ENCODE measurements around the gene PAX6. TPM values are rescaled to one million over a fixed set of nuclear protein-coding genes. Genes with fewer than 3 reads are reported as not detected.

The PAX6 gene
- total and polyA plus RNA-seq, 9 of the 15 experiments (the other 6 are each of a cell fraction or from before 2014, with no cell fraction given) = 1.5 to 10.9 (median 5.3) TPM

- no peak for ATAC-seq
- in situ Hi-C loops (cut with MboI) (no loop called here), intact Hi-C loops (cut with micrococcal nuclease) (no loop called here)
- ChIA-PET CTCF (ENCODE audit: low intra/inter-chr PET ratio) (no interaction called here), POLR2A (interaction anchor here (0.6 kb wide), 1 partner anchor 49 kb away, joined by 4 read pairs; no protein-coding TSS in a partner anchor)
- TF ChIP-seq ZNF24 (IDR thresholded peaks at IDR 0.05) = no peak
- TF ChIP-seq MEF2D (tag; conservative IDR thresholded peaks at IDR 0.05; ENCODE audit: low read depth) = no peak
- TF ChIP-seq GTF2E2 (tag; IDR thresholded peaks at IDR 0.05) = no peak
- TF ChIP-seq CCAR2 (IDR thresholded peaks at IDR 0.05; ENCODE audit: low read depth, low read length) = no peak
- no peak for TF ChIP-seq ZEB2 (IDR thresholded peaks at IDR 0.05)
- no peak overlapping the region for H3K4me2 ChIP-seq (ENCODE audit: insufficient read depth, low read length)
- no peaks in the 10 kb centered on the region for H3K9me1 ChIP-seq (ENCODE audit: control insufficient read depth, insufficient read depth, low read length)
- FAIRE-seq = no peak
- no peak overlapping the region for H2AFZ ChIP-seq (ENCODE audit: low read depth, low read length)
- DNase-seq (ENCODE audit: extremely low read depth in 1 of 4, low spot score in 3 of 4) = no peak
- no peaks in the 10 kb centered on the region for H3K4me1 ChIP-seq (replicated peaks in 1 of 2; ENCODE audit: control insufficient read depth in 2 of 2, insufficient read depth in 2 of 2, low read length in 2 of 2)
- no peaks in the 10 kb centered on the region for H3K79me2 ChIP-seq (ENCODE audit: control insufficient read depth, insufficient read depth, low read length)
- no peaks in the 10 kb centered on the region for H4K20me1 ChIP-seq (replicated peaks; ENCODE audit: control insufficient read depth, insufficient read depth, low read length)
- no peaks in the 10 kb centered on the region for H3K36me3 ChIP-seq (ENCODE audit: control insufficient read depth, insufficient read depth, low read length)
- H3K4me3 ChIP-seq = no peak overlapping the region
- no peak overlapping the region for H3K27ac ChIP-seq (ENCODE audit: extremely low read depth, low read depth, low read length)
- BruUV-seq (replicated peaks) = no TSS peak
- no peaks in the 10 kb centered on the region for H3K9me3 ChIP-seq (replicated peaks; ENCODE audit: control insufficient read depth, insufficient read depth, low read depth, low read length)
- H3K27me3 ChIP-seq (ENCODE audit: control insufficient read depth in 2 of 2, insufficient read depth in 2 of 2, low read length in 2 of 2) = no peaks in the 10 kb centered on the region
- no peak overlapping the region for H3K9ac ChIP-seq (ENCODE audit: insufficient read depth in 1 of 2, low read depth in 2 of 2, low read length in 2 of 2)
Measured at GRCh38 chr11:31856248-31856647, 45.1 kb upstream of the PAX6 start.

DNA sequence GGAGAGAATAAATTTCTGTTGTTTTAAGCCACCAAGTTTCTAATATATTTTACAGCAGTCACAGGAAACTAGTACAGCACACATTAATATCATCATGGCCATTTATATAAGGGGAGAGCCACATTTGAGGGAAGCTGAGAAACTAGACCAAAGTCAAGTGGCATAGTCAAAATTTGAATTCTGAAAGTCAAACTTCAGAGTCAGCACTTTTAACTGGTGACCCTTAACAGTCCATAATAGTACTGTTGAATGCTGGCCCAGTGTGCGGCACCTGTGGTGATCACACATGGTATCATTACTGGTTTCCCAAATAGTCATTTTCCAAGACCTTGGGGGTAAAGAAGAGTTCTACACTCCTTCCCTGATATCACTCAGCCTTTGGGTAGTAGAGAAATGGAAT, 44.3 kb upstream of the PAX6 start:
- Histone ChIP-seq H3K9ac (ENCODE audit: insufficient read depth in 1 of 2, low read depth in 2 of 2, low read length in 2 of 2) (no peak overlapping the region), H2AFZ (ENCODE audit: low read depth, low read length) (no peak overlapping the region), H3K4me3 (no peak overlapping the region), H3K4me1 (replicated peaks in 1 of 2; ENCODE audit: control insufficient read depth in 2 of 2, insufficient read depth in 2 of 2, low read length in 2 of 2) (no peaks in the 10 kb centered on the region), H3K27me3 (ENCODE audit: control insufficient read depth in 2 of 2, insufficient read depth in 2 of 2, low read length in 2 of 2) (no peaks in the 10 kb centered on the region), H3K79me2 (ENCODE audit: control insufficient read depth, insufficient read depth, low read length) (no peaks in the 10 kb centered on the region), H3K36me3 (ENCODE audit: control insufficient read depth, insufficient read depth, low read length) (no peaks in the 10 kb centered on the region), H3K4me2 (ENCODE audit: insufficient read depth, low read length) (no peak overlapping the region), H3K9me1 (ENCODE audit: control insufficient read depth, insufficient read depth, low read length) (no peaks in the 10 kb centered on the region), H3K9me3 (replicated peaks; ENCODE audit: control insufficient read depth, insufficient read depth, low read depth, low read length) (no peaks in the 10 kb centered on the region), H3K27ac (ENCODE audit: extremely low read depth, low read depth, low read length) (no peak overlapping the region), H4K20me1 (replicated peaks; ENCODE audit: control insufficient read depth, insufficient read depth, low read length) (no peaks in the 10 kb centered on the region)
- intact Hi-C loops (cut with micrococcal nuclease) (no loop called here), in situ Hi-C loops (cut with MboI) (no loop called here)
- FAIRE-seq = no peak
- no TSS peak for BruUV-seq (replicated peaks)
- no peak for DNase-seq (ENCODE audit: extremely low read depth in 1 of 4, low spot score in 3 of 4)
- WGBS (ENCODE audit: insufficient coverage, low coverage, missing lambda C conversion rate) = 7% methylated on average over 1 of the region's 1 CpG
- ATAC-seq = no peak
- POLR2A ChIA-PET = no interaction called here
- CTCF ChIA-PET (ENCODE audit: low intra/inter-chr PET ratio) = no interaction called here
- TF ChIP-seq ILF3 (IDR thresholded peaks at IDR 0.05; ENCODE audit: borderline replicate concordance) (no peak), PHF20 (IDR thresholded peaks at IDR 0.05; ENCODE audit: partially characterized antibody) (no peak), ZNF347 (CRISPR knock-in tag; IDR thresholded peaks at IDR 0.05; ENCODE audit: low read depth) (no peak), SP2 (IDR thresholded peaks at IDR 0.05; ENCODE audit: extremely low read depth, low read depth, low read length, poor library complexity, severe bottlenecking) (no peak), ZNF316 (IDR thresholded peaks at IDR 0.05) (peak; percentile 66; the same call in 1 of the 2 replicates), SRSF7 (optimal IDR thresholded peaks at IDR 0.05; ENCODE audit: low read depth, low read length) (no peak), C11orf30 (IDR thresholded peaks at IDR 0.05; ENCODE audit: low read depth) (0 out of 2 replicates have a peak, but pooled peaks have one; percentile 13), MYBL2 (IDR thresholded peaks at IDR 0.05; ENCODE audit: low read depth) (no peak), MYBL2 (CRISPR knock-in tag; IDR thresholded peaks at IDR 0.05; ENCODE audit: borderline replicate concordance) (no peak)
- TF ChIP-seq, protein P1, sequence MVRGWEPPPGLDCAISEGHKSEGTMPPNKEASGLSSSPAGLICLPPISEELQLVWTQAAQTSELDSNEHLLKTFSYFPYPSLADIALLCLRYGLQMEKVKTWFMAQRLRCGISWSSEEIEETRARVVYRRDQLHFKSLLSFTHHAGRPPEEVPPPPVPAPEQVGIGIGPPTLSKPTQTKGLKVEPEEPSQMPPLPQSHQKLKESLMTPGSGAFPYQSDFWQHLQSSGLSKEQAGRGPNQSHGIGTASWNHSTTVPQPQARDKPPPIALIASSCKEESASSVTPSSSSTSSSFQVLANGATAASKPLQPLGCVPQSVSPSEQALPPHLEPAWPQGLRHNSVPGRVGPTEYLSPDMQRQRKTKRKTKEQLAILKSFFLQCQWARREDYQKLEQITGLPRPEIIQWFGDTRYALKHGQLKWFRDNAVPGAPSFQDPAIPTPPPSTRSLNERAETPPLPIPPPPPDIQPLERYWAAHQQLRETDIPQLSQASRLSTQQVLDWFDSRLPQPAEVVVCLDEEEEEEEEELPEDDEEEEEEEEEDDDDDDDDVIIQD (CRISPR knock-in tag; IDR thresholded peaks at IDR 0.05) = no peak
- TF ChIP-seq, protein P2, sequence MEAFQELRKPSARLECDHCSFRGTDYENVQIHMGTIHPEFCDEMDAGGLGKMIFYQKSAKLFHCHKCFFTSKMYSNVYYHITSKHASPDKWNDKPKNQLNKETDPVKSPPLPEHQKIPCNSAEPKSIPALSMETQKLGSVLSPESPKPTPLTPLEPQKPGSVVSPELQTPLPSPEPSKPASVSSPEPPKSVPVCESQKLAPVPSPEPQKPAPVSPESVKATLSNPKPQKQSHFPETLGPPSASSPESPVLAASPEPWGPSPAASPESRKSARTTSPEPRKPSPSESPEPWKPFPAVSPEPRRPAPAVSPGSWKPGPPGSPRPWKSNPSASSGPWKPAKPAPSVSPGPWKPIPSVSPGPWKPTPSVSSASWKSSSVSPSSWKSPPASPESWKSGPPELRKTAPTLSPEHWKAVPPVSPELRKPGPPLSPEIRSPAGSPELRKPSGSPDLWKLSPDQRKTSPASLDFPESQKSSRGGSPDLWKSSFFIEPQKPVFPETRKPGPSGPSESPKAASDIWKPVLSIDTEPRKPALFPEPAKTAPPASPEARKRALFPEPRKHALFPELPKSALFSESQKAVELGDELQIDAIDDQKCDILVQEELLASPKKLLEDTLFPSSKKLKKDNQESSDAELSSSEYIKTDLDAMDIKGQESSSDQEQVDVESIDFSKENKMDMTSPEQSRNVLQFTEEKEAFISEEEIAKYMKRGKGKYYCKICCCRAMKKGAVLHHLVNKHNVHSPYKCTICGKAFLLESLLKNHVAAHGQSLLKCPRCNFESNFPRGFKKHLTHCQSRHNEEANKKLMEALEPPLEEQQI (IDR thresholded peaks at IDR 0.05) = no peak

Data from K562 (cell line).